A172 (cell line): ENCODE measurements around the gene PHACTR3. TPM values are rescaled to one million over a fixed set of nuclear protein-coding genes. Genes with fewer than 3 reads are reported as not detected.

Experiments
- DNase-seq: peaks from one replicate; pipeline ENCODE4 v3.0.0-alpha.2; 2015; ENCODE audit warnings: low spot score
- total RNA-seq: library from RNA; depleted of rRNA; stranded (reverse); fragments of >200 nt; shearing (Covaris generic); gene quantifications from 2 replicates; pipeline ENCODE4 v1.2.3, GENCODE V29; 2014

The PHACTR3 gene
- total RNA-seq, 1 experiment from 2014 or later: not detected

DNA sequence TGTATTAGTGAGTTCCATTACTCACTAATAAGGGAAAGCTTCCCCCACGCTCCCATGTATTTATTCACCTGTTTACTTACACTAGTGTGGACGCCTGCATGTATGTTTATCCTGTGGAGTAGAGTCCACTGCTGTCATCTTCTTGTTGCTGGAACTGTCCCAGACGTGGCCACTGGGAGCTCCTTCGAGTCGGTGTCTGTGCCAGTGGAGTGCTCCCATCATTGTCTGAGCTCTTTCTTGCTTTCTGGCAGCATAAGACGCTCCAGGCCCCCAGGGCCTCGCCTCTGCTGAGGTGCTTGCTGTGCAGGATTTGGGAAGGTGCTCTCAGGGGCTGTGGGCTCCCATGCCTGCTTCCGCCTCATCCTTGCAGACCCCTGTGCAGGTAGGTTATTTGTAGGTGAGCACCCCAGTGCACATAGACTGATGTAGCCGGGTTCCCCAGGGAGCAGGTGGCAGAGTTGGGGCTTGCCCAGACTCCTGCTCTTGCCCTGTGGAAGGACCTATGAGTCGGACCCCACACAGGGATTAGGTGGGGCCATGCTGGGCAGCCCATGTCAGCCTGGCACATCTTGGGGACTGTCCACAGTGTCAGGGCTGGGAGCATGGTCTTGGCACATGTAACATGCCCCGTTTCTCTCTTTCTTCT lies 16.6 kb downstream of the PHACTR3 start:
- no peak for DNase-seq

DNA sequence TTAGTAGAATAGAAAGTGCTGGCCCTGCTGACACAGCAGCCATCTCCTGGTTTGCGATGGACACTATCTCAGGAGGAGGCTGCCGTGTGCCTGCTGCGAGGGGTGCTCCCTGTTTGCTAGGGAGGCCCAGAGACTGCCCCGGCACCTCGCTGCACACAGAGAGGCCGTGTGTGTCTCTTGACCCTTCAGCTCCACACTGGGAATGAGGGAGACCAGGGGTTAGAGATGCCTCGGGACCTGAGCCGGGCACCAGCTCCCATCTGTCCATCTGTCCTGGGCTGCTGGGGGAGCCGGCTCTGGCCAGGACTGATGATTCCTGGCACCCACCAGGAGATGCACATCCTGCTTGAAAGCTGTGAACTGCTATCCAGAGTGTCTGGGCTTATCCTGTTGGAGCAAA lies 18.2 kb downstream of the PHACTR3 start:
- DNase-seq: no peak

DNA sequence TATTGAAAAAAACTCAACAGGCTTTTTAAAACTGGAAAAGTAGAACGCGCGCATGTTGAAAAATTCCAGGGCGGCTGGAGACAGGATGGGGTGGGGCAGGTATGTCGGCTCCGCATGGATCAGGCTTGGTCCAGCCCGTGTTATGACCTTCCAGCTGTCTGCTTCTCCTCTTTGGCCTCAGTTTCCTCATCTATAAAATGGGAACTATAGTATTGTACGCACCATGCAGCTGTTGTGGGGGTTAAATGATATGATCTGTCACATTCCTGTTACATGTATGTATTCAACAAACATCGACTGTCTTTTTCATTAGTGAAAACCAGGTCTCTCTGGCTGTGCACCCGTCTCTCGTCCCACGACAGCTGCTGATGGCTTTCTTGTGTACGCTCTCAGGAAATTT lies 18.8 kb downstream of the PHACTR3 start:
- no peak for DNase-seq

DNA sequence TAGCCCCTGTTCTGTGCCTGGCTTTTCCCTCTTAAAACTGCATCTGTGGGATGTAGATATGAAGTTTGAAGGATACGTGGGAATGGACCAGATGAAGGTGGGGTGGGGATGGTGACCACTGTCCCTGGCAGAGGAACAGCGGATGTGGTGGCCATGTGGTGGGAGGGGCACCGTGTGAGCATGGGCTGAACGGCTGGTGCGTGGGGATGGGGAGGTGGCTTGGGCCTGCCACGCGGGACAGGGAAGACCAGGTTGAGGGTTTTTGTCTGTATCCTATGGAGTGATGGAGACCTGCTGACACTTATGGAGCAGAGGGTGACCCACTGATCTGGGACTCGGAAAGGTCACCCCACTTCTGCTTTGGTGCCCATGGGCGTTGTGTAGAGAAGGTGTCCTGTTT lies 19.2 kb downstream of the PHACTR3 start:
- DNase-seq: no peak

DNA sequence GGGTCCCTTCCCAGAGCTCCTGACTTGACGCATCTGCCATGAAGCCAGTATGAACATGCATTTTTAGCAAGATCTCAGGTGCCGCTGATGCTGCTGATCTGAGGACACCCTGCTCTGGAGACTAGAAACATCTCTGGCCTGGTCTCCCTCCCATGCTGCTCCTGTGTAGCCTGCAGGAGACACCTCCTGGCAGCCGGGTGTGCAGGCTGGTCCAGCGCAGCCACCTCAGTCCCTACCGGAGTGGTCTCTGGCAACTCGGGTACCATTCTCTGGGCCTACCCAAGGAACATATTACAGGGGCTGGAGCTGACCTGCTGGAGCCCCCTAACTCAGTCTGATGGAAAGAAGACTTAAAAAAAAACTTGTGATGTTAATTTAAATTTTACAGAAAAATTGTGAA lies 20.1 kb downstream of the PHACTR3 start:
- no peak for DNase-seq

DNA sequence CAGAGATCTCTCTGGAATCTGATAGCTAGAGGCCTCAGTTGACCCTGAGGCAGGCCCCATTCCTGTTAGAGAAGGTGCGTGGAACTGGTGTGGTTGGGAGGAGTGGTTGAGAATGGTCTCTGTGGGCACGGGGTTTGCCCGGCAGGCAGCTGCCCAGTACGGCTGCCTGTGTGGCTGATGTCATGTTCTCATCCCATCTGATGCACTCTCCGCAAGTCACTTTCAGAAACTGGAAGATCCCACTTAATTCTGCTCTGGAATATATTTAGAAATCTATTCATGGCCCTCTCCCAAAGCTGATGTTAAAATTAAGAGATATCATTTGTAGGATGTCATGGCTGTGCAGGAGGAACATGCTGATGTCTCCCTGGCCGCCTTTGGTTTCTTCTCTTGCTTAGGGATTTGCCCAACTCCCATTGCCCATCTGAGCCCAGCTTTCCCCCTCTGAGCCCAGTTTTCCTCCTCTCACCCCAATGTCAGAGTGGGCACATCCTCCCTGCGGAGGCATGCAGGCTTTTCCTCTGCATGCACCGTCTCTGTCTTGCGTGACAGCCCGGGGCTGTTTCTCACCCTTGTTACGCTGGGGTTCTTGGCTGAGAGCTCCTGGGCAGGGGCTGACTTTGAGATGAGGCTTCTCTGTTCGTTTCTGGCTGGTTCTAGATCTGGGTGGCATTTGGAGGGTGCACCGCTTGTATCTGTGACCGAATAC lies 21.0 kb downstream of the PHACTR3 start:
- no peak for DNase-seq

DNA sequence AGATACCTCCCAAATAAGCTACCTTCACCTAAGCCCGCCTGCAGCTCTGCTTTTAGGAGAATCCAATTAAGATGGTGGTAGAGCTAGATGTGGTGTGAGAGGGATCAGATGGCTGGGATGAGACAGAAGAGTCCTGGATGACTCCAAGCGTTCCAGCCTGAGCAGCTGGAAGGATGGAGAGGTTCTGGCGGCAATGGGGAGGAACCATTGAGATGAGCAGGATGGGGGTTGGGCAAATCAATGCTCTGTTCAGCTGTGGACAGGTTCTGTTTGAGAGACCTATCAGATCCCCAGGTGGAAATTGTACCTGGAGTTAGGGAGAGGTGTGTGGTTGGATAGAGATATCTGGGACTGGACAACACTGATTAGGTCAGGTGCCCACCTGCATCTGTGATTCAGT lies 23.0 kb downstream of the PHACTR3 start:
- no peak for DNase-seq

DNA sequence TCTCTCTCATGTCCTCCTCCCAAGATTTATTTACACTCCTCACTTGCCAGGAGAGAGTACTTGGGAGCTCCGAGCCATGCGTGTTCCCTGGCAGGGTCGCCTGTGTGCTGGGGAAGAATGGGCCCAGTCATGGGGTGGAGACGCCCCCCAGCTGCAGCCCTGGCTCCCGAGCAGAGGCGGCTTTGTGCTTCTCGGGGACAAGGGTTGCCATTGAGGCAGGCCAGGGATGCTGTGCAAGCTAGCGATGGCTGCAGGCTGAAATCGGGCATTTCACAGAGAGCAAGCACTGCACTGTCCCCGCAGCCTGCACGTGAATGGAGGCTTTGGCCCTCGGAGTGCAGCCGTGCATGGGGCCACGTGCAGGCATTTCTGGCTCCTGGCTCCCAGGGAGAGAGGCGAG lies 23.8 kb downstream of the PHACTR3 start:
- DNase-seq: no peak

DNA sequence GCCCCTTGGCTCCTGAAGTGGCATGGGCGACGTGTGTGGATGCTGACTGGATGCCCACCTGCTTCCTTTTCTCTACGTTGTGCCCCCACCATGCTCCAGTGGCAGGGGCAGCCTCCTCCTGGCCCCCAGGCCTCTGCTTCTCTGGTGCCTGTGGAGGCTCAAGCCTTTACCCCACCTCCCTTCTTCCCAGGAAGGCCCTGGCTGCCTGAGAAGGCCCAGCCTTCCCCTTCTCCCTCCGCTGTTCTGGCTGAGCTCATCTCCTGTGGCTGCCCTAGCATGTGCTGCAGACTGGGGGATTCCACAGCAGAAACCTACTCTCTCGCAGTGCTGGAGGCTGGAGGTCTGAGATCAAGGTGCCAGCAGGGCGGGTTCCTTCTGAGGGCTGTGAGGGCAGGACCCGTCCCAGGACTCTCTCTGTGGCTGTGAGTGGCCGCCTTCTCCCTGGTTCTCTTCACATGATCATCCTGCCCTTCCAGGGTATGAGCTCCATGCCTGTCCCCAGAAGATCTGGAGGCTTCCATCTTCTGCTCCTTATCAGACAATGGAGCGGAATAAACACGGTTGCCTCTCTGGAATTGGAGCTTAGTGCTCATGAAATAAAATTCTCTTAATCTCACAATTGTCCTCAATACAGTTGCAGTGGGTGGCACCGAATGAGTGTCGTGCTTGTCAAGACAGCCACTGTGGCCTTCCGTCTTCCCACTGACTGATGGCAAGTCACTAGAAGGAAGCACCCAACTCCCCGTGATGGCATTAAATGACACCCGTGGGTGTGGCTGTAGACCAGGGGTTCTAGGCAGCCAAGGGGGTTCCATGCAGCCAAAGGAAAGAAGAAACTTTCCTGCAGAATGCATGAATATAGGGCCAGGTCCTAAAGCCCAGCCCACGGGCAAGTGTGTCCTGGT lies 25.1 kb downstream of the PHACTR3 start:
- no peak for DNase-seq

DNA sequence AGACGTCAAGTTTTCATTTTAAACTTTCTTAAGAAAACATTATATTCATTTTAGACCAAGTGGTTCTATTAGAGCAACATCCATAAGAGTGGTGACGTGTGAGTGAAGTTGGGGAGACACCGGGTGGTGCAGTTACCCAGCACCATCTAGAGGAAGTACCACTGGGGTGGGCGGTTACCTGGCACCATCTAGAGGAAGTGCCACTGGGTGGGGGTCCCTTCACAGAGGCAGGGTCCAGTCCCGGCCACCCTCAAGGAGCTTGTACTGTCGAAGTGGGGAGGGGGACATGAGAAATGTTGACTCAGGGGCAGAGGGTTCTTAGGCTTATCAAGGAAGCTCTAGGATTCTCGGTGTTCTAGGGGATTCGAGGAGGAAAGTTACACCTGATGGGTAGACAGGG lies 26.2 kb downstream of the PHACTR3 start:
- DNase-seq: no peak

DNA sequence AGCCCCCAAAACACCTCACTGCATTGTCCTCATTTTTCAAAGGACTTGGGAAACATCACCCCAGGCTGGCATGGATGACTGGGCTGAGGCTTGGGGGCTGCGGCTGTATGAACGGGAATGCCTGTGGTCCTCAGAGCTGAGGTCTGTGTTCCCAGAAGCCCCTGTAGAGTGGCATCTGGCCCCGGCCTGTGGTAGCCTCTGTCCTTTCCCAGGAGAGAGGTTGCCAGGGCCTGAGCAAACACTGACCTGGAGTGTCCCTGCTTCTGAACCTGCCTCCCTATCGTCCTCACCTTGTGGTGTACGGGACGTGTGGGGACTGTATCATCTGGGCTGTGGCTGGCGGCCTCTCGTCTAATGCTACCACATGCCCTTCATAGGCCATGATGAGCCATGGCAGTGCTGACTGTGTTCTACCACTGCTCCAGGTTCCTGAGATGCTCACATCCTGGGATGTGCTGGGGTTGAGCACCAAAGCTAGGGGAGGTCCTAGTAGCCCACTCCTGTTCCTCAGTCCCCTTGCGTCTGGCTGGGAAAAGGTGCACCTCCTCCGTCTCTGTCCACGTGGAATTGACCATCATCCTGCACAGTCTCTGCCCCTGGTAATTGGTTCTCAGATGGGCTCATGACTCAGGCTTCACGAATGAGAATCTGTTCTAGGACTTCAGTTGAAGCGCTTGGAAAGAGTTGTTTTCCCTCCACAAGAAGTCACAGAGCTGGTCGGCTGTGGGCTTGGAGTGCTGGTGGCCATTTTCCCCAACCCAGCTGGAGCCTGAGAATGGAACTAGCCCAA lies 27.6 kb downstream of the PHACTR3 start:
- DNase-seq: no peak

DNA sequence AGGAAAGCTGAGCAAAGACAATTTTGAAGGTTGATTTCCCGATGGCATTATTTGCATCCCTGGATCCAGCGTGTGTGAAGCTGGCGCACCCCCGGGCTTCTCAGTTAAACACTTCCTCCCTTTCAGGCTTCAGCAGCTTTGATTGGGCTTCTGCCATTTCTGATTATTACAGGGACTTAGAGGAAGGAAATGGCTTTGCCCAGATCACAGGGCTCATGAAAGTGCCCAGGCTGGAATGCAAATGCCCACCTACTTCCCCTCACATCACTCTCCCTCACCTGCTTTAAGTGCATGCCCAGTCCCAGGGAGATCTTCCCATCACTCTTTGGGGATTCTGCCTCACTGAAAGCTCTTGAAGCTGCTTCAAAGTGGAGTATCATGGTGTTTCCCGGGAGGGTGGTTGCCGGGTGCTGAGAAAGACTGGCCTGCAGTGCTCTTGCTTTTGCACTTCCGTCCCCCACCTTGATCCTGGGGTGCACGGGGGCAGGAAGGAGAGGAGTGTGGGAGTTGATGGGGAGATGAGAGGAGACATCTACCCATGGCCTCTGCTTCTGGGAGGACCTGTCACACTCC lies 28.3 kb downstream of the PHACTR3 start:
- no peak for DNase-seq

DNA sequence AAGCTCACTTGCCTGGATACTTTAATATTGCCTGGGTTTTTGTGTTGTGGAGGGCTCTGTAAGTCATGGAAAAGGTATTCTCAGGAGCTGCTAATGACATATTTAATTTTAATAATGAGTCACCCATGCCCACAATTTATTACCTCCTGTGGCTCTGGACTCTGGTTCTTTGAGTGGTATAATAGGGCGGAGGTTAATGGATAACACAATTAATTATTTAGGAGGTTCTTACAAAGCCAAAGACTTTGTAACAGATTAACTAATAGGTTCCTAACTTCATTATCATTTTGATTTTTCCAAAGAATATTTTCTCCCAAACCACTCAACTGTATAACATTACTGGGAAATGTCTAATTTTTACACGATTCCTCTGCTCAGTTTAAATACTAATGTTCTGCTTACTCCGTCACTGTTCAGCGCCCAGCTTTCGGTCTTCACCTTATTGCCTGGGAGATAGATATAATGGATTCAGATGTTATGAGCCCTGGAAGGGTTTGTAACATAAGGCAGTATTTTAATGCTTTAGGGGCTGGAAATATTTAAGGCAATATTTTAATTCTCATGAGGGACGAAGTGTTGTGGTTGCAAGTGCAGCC lies 29.4 kb downstream of the PHACTR3 start:
- no peak for DNase-seq

DNA sequence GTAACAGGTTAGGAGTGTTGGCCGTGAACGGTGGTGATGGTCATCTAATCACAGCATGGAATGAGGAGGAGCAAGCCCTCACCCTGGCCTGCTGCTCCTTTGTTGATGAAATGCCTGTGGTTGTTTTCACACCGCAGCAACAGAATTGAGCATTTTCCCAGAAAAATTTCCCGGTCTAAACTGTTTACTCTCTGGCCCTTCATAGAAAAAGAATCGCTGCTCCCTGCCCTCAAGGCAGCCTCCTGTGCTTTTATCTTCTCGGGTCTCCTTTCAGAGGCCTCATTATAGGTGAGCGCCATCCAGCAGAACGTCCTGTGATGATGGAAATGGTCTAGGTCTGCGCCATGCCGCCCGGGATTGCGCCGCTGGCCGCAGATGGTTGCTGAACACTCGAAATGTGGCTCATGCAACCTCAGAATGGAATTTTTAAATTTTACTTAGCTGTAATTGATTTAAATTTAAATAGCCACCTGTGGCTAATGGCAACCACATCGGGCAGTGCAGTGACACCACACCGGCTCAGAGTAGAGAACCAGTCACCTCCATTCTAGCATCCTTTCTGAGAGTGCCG lies 30.2 kb downstream of the PHACTR3 start:
- DNase-seq: no peak

DNA sequence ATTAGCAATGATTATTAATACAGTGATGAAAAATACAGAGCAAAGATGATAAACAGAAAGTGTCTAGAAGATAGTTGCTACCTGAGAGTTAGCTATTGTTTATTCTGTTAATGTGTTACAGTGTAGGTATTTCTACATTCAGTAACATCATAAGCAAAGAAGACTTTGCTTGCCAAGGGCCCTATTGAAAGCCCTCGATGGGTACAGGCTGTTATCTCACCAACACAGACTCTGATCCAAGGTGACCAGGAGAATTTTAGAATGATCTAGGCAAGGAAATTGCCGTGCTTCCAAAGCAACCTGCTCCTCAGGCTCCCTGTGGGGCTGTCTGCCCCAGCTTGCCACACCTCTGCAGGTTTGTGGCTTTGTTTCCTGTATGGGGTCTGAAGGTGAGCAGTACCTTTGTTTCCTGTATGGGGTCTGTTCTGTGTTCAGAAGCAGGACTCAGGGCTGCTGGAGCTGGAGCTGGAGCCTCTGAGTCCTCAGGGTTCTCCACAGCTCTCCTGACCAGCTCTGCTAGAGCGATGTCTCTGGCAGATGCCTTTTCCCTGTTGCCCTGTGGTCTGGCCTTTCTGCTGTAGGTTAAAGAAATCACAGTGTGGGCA lies 32.5 kb downstream of the PHACTR3 start:
- no peak for DNase-seq

DNA sequence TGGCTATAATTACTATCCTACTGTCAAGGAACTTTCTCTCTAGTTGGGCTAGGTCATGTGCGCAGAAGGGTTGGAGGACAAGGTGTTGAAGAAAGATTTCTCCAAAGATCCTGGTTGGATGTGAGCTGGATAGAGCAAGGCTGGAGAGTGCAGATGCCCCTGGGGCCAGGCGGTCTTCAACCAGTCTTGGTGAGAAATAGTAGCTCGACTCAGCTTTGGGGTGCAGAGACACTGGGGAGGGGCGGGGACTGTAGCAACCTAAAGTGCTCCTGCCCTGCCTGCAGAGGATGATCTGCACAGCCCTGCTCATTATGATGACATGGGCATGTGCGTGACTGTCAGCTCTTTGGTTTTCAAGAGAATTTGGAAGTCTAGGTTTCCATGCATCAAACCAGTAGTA lies 35.9 kb downstream of the PHACTR3 start:
- DNase-seq: no peak

DNA sequence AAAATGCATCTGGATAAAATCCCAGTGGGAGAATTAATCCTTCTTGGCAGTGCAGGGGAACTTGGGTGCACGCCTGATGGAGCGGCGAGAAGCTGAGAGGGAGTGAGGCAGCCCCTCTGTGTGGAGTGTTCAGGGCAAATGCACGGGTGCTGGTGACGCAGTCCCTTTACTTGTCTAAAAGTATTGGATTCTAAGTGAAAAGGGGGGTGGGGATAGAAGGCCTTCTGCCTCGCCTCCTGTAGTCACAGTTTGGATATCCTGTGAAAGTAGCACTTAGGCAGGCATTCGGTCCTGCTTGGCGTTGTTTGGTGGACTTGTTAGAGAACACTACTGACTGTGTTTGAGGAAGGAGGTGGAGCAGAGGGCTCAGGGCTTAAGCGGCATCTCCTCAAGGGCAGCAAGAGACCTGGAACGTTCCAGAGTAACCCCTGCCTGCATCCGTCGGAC lies 39.3 kb downstream of the PHACTR3 start:
- DNase-seq: no peak

DNA sequence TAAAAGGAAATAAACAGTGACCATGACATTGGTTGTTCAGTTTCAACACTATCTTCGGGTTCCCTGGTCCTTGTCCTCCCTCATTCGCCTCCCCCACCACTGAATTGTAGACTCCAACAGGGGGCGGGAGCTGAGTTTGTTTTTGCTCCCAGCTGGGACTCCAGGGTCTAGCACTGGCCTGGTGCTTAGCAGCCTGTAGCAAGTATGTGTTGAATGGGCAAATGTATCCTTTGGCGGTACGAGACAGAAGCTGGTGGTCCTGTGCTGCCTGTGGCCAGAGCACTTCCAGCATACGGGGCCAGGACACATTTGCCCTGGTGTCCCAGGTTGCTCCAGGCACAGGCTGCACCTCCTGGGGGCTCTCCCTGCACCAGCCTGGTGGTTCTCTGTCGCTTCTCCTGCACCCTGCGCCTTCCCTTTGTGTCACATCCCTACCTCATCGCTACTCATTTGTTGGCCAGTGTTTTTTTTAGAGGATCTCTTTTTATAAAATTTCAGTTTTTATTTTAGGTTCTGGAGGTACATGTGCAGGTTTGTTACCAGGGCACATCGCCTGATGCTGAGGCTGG lies 40.1 kb downstream of the PHACTR3 start:
- DNase-seq: no peak

DNA sequence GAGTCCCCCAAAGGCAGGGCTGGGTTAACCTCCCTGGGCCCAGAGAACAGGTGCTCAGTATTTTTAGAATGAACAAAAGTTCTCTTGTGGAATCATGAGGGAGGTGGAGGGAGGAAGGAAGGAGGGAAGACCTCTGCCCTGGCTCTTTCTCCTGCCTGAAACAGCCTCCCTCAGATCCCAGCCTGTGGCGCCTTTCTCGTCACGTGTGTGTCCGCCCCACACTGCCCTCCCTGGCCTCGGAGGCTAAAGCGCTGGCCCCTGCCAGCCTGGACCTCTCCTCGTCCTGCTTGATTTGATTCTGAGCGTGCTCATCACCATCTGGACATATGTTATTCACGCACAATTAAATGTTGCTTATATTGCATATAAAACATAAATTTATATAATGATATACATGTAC lies 40.9 kb downstream of the PHACTR3 start:
- DNase-seq: no peak

DNA sequence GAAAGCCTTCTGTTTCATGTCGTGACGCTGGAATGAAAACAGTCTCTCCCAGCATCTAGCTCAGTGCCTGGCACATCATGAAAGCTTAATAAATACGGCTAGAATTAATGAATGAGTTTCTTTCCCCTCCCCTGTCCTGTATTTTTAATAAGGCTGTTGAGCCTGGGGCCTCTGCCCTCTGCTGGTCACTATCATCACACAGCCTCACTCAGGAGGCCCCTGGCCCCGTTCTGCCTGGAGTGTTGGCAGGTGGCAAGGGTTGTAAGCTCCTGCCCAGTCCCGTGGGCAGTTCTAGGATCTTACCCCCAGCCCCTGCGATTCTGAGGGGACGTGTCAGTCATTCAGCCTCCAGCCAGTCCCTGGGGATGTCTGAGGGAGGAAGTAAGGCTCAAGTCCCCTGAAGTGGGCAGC lies 41.4 kb downstream of the PHACTR3 start:
- no peak for DNase-seq
